Stimulated activated effector memory CD8-positive, alpha-beta T cell treated with anti-CD3 and anti-CD28 coated beads, Interleukin-12 subunit alpha, Interleukin-12 subunit beta, amount 100 ng/mL, for 72 hours (primary cell): ENCODE measurements around the gene ABR.

Experiments used
- ATAC-seq: fragments of 150-1000 bp; cut with Tn5 transposase; 2 replicates; pipeline ENCODE4 v1.10.0; 2021
- DNase-seq, 2 donors: peaks; one replicate each; pipeline ENCODE4 v3.0.0; 2021 to 2022; ENCODE audit warnings: low spot score in 2 of 2
- H3K27ac Mint-ChIP-seq: one replicate; pipeline ENCODE4 v1.8.0; 2022; ENCODE audit warnings: mild to moderate bottlenecking, mixed read lengths
- H3K36me3 Mint-ChIP-seq: one replicate; pipeline ENCODE4 v1.8.0; 2022; ENCODE audit warnings: mild to moderate bottlenecking, mixed read lengths
- H3K4me1 Mint-ChIP-seq: one replicate; pipeline ENCODE4 v1.8.0; 2022; ENCODE audit warnings: mixed read lengths
- H3K4me3 Mint-ChIP-seq: one replicate; pipeline ENCODE4 v1.8.0; 2022; ENCODE audit warnings: mild to moderate bottlenecking, mixed read lengths
- H3K9me3 Mint-ChIP-seq: one replicate; pipeline ENCODE4 v1.8.0; 2022; ENCODE audit warnings: mixed read lengths

Gene ABR

DNA sequence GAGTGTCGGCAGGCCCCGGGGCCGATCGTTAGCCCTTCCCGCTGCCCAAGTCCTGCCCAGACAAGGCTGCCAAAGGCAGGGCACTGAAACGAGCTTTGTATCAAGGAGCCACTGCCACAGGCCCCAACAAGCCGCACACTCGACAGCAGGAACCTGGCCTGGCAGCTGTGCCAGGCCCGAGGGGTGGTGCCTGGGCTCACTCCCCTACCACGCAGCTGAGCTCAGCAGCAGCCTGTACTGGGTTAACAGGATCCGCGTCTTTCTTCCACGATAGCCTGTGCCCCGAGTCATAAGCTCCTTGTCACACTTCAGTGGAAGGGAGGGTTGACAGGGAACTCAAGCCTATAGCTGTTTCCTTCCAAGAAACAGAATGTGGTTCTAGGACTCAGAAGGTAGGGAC is 87.9 kb downstream of the ABR start:
- Mint-ChIP-seq H3K27ac (no peak overlapping the region), H3K9me3 (no peaks in the 10 kb centered on the region), H3K4me3 (no peak overlapping the region), H3K36me3 (peaks cover 43% of the 10 kb centered on the region), H3K4me1 (peaks cover 11% of the 10 kb centered on the region)
- no peak for DNase-seq
- no peak for ATAC-seq

DNA sequence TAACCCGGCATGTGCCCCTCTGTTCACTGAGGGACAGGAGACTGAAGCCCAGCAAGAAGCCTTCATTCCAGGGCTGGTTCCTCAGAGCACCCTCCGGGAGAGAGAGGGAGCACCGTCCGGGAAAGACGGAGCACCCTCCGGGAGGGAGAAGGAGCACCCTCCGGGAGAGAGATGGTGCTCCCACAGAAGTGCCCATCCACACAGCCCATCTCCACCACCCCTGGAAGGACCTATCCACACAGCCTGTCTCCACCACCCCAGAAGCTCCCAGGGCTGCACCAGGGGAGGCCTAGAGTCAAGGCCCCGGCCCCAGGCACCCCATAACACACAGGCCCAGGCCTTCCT is 88.6 kb downstream of the ABR start:
- no peak overlapping the region for H3K4me3 Mint-ChIP-seq
- DNase-seq: no peak
- H3K9me3 Mint-ChIP-seq: no peaks in the 10 kb centered on the region
- ATAC-seq: no peak
- peaks cover 10% of the 10 kb centered on the region for H3K4me1 Mint-ChIP-seq
- H3K27ac Mint-ChIP-seq: no peak overlapping the region
- peaks cover 50% of the 10 kb centered on the region for H3K36me3 Mint-ChIP-seq

DNA sequence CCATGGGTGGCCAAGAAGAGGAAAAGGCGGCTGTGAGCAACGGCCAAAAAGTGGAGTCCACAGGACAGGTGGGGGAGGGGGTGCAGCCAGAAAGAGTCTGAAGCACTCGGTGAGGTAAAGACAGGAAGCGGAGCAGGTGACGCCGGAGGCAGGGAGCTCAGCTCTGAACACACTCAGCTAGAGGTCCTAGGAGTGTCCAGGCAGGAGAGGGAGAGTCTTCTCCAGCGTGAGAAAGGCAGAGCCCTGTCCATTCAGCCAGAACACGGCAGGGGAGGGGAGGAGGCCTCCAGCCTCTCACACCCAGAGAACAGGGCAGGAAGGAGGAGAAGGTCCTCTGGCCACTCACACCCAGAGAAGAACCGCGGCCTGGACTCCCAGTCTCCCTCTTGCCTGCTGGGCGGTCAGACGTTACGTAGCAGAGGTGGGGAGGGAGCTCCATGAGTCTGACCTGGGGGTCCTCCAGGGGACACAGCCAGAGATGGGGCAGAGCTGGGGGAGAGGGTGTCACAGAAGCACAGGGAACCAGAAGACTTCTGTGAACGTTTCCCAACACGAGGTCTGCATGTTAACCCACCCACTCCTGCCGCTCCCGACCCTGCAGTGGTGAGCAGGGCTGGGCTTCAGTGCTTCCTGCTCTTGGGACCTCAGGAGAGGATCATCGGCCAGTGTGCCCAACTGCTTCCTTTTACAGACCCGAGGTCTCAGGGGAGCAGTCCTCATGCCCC is 89.2 kb downstream of the ABR start:
- H3K4me3 Mint-ChIP-seq: no peak overlapping the region
- ATAC-seq: no peak
- H3K36me3 Mint-ChIP-seq: peaks cover 51% of the 10 kb centered on the region
- DNase-seq: no peak
- no peaks in the 10 kb centered on the region for H3K9me3 Mint-ChIP-seq
- H3K4me1 Mint-ChIP-seq: peaks cover 5% of the 10 kb centered on the region
- no peak overlapping the region for H3K27ac Mint-ChIP-seq

DNA sequence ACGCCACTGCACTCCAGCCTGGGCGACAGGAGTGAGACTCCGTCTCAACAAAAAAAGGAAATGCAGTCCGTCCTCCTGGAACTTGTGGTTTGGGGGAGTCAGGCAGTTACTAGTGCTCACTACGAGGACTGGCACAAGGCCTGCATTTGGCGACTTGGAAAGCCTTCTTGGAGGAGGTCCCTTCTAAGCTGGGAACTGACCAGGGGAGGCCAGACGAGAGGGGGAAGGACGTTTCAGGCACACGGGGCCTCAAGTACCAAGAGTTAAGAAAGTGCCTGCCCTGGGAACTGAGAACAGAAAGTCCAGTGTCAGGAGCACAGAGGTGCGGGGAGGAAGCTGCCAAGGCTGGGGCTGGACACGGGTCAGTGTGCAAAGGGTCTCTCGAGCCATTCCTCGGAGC is 89.9 kb downstream of the ABR start:
- Mint-ChIP-seq H3K4me1 (peaks cover 5% of the 10 kb centered on the region), H3K27ac (no peak overlapping the region), H3K36me3 (peaks cover 48% of the 10 kb centered on the region), H3K4me3 (no peak overlapping the region), H3K9me3 (no peaks in the 10 kb centered on the region)
- ATAC-seq (no peak), DNase-seq (no peak)

DNA sequence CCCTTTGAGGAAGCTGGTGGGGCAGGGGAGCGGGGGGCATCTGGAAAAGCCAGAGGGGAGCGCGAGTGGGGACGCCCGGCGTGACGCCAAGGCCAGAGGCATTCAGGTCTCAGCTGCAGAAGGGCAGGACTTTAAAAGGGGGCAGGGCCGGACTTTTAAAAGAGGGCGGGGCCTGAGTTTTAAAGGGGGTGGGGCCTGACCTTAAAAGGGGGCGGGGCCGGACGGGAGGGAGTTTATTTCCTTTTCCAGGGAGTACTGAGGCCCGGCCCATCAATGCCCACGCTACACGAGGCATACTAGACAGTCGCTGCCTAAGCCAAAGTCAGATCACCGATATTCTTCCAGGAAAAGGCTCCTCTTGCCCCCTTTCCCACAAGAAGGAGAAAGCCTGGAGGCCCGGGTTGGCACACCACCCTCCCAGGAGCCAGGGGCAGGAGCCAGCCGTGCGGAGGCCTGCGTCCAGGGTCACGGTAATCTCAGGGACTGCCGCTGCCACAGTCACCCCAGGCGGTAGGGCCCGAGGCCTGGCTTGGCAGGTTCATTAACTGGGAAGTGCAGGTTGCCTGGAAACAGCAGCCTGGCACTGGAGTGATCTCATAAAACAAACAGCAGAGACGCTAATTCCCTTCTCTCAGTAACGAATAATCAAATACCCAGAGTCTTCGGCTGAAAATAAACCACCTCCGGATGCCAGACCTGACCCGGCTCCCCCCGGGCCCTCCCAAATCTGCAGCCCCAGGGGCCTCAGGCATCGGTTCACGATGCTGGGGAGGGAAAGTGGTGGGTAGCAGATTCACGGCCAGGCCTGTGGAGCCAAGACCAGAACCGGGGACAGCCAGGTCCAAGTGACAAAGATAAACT is 92.2 kb downstream of the ABR start:
- peaks cover 52% of the 10 kb centered on the region for H3K36me3 Mint-ChIP-seq
- DNase-seq: no peak
- H3K4me3 Mint-ChIP-seq: no peak overlapping the region
- no peaks in the 10 kb centered on the region for H3K4me1 Mint-ChIP-seq
- no peak for ATAC-seq
- no peak overlapping the region for H3K27ac Mint-ChIP-seq
- no peaks in the 10 kb centered on the region for H3K9me3 Mint-ChIP-seq

DNA sequence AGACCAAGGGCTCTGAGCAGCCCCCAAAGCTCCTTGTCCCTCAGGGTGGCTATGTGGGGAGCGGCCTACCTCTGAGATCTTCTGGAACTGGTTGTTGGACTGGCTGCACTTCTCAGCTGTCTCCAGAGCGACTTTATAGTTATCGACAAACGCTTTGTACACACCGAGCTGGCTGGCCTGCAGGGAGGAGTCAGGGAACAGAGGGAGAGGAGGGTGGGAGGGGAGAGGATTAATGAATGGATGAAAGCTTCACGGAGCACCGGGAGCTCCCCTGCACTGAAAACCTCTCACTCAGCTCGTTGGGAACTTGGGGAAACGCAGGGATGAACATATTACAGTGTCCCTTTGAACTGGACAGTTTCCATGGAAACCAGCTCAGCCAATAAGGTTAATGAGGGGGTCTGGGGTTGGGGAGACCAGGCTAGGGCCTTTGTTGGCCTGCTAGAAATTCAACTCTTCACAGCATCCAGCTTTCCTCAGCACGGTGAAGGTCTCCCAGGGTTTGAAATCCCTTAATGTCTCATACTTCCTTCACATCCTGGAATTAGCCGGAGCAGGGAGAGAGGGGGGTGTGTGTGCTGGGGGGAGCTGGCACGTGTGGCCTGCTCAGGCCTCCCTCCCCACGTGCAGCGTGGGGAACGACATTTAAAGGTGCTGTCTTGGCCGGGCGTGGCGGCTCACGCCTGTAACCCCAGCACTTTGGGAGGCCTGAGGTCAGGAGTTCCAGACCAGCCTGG is 96.2 kb downstream of the ABR start:
- Mint-ChIP-seq H3K36me3 (peaks cover 50% of the 10 kb centered on the region), H3K27ac (peak overlapping the region; percentile 32), H3K9me3 (no peaks in the 10 kb centered on the region), H3K4me3 (no peak overlapping the region), H3K4me1 (peaks cover 10% of the 10 kb centered on the region)
- ATAC-seq (no peak), DNase-seq (no peak)

DNA sequence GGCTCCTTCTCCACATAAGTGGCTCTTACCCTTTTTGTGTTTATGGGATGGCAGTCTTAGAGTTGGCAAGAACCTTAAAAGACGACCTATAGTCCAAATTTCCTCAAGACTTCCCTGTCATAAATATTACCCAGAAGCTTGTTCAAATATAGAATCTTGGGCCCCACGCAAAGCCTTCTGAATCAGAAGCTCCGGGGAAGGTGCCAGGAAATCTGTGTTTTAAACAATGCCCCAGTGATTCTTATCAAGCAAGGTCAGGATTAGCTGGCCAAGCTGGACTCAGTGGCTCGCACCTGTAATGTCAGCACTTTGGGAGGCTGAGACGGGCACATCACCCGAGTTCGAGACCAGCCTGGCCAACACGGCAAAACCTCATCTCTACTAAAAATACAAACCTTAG is 97.2 kb downstream of the ABR start:
- no peak overlapping the region for H3K4me3 Mint-ChIP-seq
- no peak for ATAC-seq
- no peak overlapping the region for H3K27ac Mint-ChIP-seq
- no peaks in the 10 kb centered on the region for H3K9me3 Mint-ChIP-seq
- no peak for DNase-seq
- H3K36me3 Mint-ChIP-seq: peaks cover 48% of the 10 kb centered on the region
- H3K4me1 Mint-ChIP-seq: peaks cover 10% of the 10 kb centered on the region

DNA sequence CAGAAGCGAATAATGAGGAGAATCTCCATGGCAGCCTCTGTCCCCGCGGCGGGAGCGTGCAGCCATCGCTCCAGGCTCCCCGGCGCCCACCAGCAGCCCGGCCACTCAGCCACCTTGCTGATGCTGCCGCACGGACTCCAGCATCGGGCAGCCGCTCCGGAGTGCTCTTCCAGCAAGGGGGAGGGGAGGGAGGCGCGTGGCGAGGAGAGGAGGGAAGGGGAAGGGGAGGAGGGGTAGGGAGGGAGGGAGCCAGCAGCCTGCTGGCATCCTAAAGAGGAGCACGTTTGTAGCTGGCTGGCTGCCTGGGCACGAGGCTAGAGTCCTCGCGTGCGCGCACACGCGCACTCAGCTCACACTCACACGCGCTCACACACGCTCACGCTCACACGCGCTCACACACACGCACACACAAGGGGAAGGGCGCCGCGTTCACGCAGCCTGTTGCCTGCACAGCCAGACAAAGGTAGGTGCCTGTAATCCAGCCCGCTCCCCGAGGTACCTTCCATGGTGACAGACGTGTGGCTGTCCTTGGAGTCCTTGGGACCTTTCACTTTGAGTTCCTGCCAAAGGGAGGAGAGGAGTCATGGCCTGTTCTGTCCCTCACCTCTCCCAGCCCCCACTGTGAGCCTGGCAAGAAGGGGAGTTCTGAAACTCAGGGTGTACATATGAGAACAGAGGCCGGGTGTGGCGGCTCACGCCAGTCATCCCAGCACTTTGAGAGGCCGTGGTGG is 100.8 kb downstream of the ABR start:
- ATAC-seq (no peak), DNase-seq (no peak)
- Mint-ChIP-seq H3K36me3 (peaks cover 51% of the 10 kb centered on the region), H3K27ac (no peak overlapping the region), H3K9me3 (no peaks in the 10 kb centered on the region), H3K4me3 (no peak overlapping the region), H3K4me1 (peaks cover 10% of the 10 kb centered on the region)

DNA sequence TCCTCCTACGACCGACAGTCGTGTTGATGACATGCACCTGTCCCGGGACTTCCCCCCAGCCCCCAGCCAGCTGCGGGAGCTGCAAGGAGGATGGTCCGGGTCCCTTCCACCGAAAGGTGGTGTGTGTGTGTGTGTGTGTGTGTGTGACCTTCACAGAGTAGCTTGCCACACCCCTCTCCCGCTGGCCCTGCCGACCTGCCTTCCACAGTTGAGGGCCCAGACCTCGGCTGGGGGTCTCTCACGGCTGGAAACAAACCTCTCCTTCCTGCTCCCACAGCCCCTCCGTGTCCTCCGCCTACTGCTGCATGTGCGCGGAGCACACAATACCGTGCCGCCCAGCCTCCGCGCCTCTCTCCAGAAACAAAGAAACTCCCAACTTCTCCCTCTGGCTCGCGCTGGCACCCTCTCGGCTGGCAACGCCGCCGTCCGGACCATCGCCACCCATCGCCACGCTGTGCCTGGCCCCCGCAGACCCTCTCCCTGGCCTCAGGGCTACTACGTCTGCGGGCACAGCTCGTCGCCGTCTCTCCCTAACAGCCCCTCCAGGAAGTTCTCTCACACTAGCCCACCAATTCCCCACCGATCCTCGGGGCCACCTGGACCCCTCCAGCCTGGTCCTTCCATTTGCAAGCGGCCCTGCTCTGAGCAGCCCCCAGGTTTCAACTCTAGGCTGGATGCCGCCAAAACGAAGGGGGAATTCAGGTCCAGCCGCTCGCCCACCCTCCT is 101.6 kb downstream of the ABR start:
- Mint-ChIP-seq H3K4me3 (no peak overlapping the region), H3K9me3 (no peaks in the 10 kb centered on the region), H3K27ac (no peak overlapping the region), H3K36me3 (peaks cover 49% of the 10 kb centered on the region), H3K4me1 (peaks cover 10% of the 10 kb centered on the region)
- DNase-seq (no peak), ATAC-seq (no peak)

DNA sequence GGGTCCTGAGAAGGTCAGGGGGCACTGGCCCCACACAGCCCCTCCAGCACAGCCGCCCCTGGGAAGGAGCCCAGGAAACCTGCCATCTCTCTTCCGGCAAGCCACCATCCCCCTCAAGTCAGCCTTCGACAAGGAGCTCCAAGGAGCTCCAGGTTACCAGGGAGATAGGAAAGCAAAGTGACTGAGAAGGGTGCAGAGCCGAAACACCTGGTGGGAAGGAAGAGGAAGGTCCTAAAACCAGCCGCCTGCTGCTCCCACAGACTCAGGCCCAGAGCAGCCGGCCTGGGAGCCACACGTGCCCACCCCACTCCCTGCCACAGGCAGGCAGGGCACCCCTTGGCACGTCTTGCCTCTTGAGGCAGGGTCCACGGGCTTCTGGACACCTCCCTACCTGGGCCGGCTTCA is 102.2 kb downstream of the ABR start:
- H3K27ac Mint-ChIP-seq: peak overlapping the region; percentile 61
- ATAC-seq: no peak
- no peaks in the 10 kb centered on the region for H3K9me3 Mint-ChIP-seq
- H3K4me1 Mint-ChIP-seq: peaks cover 10% of the 10 kb centered on the region
- peaks cover 47% of the 10 kb centered on the region for H3K36me3 Mint-ChIP-seq
- no peak overlapping the region for H3K4me3 Mint-ChIP-seq
- no peak for DNase-seq

DNA sequence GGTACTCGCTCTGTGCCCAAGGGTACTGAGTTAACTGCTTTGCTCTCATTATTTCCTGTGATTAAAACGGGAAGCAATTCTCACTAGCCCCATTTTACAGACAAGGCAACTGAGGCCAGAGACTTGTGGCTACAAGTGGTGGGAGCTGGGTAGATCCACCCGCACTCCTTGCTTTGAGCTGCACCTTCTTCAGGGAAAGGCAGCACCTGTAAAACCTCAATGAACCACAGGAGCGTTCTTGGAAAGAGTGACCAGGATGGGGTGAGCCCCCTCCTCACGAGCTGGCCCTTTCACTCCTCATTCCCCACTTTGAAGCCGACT is 102.8 kb downstream of the ABR start:
- no peaks in the 10 kb centered on the region for H3K9me3 Mint-ChIP-seq
- peaks cover 47% of the 10 kb centered on the region for H3K36me3 Mint-ChIP-seq
- H3K4me1 Mint-ChIP-seq: peaks cover 10% of the 10 kb centered on the region
- no peak overlapping the region for H3K4me3 Mint-ChIP-seq
- H3K27ac Mint-ChIP-seq: peak overlapping the region; percentile 52
- no peak for DNase-seq
- no peak for ATAC-seq

DNA sequence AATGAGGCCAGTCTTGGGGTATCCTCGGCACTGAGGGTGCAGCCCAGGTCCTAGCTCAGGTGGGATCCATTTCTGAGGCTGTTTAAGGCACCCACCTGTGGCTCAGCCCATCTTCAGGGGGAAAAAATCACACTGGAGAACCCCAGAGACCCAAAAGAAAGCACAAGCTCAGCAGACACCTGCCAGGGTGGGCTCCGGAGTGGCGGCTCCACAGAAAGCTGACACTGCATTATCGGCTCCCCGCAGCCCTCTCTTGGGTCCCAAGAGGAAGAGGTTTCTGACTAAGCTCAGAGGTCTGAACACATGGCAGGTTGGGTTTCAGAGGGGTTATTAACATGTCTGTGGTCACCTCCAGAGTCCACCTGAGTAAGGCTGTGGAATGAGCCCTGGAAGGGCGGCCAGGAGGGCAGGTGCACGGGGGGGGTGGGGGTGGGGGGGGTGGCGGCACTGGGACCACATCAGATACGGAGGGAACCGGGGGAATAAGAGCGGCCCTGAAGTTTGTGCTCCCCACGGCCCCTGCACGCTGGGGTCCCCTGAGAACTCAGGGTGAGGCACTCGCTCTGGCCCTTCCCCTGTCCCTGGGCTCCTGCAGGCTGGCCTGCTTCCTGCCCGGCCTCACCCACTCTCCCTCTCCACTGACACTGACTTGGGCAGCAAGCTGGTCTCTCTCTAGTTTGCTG is 103.3 kb downstream of the ABR start:
- Mint-ChIP-seq H3K27ac (peak overlapping the region; percentile 52), H3K4me1 (peaks cover 9% of the 10 kb centered on the region), H3K4me3 (no peak overlapping the region)

DNA sequence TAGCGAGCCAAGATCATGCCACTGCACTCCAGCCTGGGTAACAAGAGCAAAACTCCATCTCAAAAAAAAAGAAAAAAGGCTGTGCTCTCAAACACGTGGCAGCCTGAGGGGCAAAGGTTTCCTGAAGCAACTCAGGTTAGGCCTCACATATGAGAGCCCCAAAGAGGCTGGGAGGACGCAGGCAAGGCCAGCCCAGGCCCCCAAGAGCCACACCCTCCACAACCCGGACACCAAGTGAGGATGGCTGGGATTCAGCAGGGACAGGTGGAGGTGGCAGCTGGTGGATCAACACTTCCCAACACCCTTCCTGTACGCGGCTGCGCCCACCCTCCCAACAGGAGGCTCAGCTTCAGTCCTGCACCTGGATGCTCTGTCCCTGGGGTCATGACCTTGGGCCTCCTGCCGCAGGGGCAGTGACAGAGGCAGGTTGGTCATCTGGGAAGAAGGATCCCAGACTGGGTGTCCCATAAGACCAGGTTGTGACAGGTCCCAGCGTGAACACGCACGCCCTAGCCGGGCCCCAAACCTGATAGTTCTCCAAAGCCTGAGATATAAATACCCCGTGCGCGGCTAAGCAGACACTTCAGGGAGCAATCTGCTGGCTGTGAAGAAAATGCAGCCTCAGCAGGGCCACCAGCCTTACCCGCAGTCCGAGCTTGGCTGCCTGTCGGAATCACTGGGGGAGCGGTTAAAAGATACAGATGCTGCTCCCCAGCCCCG is 104.7 kb downstream of the ABR start:
- no peak for ATAC-seq
- no peaks in the 10 kb centered on the region for H3K9me3 Mint-ChIP-seq
- no peak for DNase-seq
- no peaks in the 10 kb centered on the region for H3K4me1 Mint-ChIP-seq
- no peak overlapping the region for H3K4me3 Mint-ChIP-seq
- peaks cover 48% of the 10 kb centered on the region for H3K36me3 Mint-ChIP-seq
- peak overlapping the region; percentile 45 for H3K27ac Mint-ChIP-seq

More for the DNA sequence above, 103.3 kb downstream of the ABR start:
- DNase-seq: no peak
- Mint-ChIP-seq H3K36me3 (peaks cover 47% of the 10 kb centered on the region), H3K9me3 (no peaks in the 10 kb centered on the region)
- ATAC-seq: no peak
